Neural progenitor cell (in vitro differentiated cells): ENCODE data around the gene TBC1D13.

Experiments
- CTCF ChIP-seq: fragments of 200-600 bp; sonication (generic); IDR thresholded peaks from 2 replicates; pipeline ENCODE4 v1.5.1; 2017; ENCODE audit warnings: antibody characterized with exemption, mild to moderate bottlenecking
- EZH2 ChIP-seq: fragments of 200-600 bp; sonication (generic); IDR thresholded peaks from 2 replicates; pipeline ENCODE4 v1.6.1; 2017; ENCODE audit warnings: antibody characterized with exemption, mild to moderate bottlenecking, moderate library complexity

DNA sequence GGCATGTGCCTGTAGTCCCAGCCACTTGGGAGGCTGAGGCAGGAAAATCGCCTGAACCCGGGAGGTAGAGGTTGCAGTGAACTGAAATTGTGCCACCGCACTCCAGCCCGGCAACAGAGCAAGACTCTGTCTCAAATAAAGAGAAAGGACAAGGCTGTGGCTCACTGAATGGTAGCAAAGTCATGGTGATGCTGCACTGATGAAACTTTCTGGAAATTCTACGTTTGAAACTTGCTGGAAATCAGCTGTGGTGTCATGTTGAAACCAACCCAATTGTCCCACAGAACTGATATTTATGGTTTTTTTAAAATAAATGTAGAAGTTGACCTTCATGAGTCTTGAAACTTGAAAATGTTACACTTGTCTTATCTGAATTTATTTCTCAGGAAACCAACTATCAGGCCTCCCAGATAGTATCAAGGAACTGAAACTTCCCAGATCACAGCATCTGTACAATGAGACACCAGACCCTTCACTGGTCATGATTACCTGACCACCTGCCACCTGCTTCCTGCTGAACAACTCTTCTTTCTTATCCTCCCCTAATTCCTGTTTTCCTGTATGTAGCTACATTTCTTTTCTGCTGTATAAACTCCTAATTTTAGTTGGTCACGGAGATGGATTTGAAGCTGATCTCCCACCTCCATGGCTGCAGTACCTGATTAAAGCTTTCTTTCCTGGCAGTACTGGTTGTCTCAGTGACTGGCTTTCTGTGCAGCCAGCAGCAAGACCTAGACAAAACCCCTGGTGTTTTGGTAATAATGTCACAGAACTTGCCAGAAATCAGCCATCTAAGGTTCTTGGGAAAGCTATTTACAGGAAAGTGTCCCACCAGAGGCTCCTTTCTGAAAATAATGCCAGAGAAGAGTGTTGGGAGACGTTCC, 5.6 kb upstream of the TBC1D13 start:
- TF ChIP-seq CTCF (no peak), EZH2 (no peak)
